Uterine smooth muscle cell (primary cell): Measurements from ENCODE around the gene PRELID3B. TPM values are rescaled to one million over a fixed set of nuclear protein-coding genes. Genes with fewer than 3 reads are reported as not detected.

Experiments used
- total RNA-seq: library from RNA; depleted of rRNA; stranded (reverse); fragments of >200 nt; gene quantifications from 2 replicates; pipeline ENCODE4 v1.2.3, GENCODE V29; 2014

The PRELID3B gene
- 99.4 and 108 TPM in 2 replicates for total RNA-seq

DNA sequence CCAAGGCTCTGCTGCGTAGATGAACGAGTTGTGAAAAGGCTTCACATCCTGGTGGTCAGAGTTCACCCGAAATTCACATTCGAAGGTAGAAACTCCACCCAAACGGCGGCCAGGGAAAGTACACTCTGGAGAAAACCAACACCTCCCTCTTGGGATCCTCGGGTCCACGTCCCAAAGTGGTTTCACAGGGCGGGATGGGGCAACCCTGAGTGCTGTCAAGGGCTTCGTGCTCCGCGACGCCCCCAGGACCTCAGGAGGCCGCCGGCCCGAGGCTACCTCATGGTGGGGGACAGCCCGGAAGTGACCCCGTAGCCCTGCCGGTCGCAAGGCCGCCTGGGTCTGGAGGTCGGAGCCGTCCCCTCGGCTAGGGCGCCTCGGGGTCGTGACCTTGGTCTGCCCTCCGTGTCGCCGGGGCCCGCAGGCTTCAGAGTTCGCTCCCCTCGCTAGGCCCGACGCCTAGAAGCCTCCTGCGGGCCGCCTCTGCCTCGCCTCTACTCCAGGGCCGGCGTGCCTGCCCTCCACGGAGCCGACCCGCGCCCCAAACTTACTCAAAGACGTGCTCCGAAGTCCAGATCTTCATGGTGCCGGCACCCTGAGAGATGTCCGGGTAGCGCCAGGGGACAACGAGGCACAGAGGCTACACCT, at the start of gene PRELID3B:
TSS of gene PRELID3B (minus strand) at position 636 of the 645 bp plus-strand sequence. CDS start at position 580, 56 bp downstream.

DNA sequence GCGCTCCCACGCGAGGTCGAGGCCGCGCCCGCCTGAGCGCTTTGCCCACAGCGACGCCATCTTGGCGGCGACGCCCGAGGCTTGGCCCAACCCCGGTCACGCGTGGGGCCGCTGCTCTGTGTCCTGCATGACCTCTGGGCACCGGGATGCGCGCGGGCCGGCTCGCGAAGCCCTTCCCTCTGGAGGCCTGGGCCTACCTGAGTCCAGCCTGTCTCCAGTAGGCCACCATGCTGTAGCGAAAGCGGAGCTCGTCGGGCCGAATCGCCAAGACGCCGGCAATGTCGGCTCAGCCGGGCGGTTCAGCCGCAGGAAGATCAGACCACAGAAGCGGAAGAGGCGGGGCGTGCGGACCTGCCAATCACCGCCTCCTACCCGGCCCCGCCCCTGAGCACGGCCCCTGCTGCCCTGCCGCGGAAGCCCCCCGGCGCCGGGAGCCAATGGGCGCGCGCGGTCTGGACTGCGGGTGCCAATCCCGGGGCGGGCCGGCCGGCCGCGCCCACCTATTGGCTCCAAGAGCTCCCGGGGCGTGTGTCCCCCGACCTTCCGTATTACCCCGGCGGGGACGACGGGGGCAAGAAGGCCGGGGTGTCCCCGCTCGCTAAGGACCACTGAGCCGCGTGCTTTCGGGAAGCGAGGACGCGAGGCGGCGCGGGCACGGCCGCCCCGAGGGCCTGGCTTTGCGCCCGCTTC, 10.4 kb downstream of the PRELID3B start, which contains the start of gene ATP5F1E:
TSS of gene ATP5F1E (minus strand) at position 313 of the 690 bp plus-strand sequence. CDS start at position 229, 84 bp downstream.

DNA sequence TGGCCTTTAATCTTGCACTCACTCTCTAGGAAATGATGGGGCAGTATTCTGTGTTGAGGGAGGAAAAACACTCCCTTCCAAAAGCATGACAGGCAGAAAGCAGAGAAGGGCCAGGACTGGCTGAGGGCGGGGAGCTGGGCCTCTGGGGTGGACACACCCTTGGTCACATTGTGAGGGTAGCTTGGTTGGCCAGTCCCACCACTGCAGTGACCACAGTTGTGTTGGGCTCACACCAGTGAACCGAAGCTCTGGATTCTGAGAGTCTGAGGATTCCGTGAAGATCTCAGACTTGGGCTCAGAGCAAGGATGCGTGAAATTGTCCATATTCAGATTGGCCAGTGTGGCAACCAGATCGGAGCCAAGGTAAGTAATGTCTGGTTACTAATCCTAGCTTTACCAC, 23.4 kb downstream of the PRELID3B start, which contains the start of gene TUBB1:
TSS of gene TUBB1 (plus strand) at position 213 of the 400 bp plus-strand sequence. CDS start at position 307, 94 bp downstream.

DNA sequence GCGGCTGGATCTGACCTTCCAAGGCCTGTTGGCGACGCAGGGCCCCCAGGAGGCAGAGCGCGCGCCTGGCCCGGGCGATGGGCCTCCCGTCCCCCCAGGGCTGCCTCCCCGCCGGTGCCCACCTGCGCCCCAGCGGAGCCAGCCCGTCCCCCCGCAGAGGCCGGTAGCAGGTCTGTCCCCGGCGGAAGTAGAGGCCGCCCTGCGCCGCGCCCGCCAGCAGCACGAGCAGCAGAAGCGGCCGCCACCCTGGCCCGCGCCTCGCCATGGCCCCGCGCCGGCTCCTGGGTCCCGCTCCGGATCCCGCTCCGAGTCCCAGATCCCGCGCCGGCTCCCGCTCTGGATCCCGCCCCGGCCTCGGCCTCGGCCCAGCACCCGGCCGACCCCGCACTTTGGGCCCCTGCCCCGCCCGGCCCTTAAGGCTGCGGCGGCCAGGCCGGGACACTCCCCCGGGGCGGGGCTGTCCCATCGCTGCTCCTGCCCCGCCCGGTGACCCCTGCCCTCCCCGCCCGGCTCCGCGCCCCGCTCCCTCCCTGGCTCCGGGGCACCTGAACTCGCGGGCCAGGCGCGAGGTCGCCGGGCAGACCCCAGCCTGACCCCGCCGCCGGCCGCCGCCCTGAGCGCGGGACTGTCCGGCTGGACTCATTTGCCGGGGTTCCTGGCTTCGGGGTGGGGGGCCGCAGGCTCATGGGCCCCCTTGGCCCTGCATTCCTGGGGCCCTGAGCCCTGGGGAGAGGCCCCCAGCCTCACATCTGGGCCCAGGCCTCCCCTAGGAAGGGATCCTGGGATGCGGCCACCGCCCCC, 35.5 kb downstream of the PRELID3B start, which contains the start of gene CTSZ:
TSS of gene CTSZ (minus strand) at position 391 of the 801 bp plus-strand sequence. CDS start at position 265, 126 bp downstream.

Other genes starting within 250 kb of the PRELID3B start
- 0.87 and 1.00 TPM in 2 replicates for gene GNAS-AS1, start 191.9 kb downstream of the PRELID3B start, total RNA-seq
- gene GNAS, start 190.1 kb downstream of the PRELID3B start, total RNA-seq: 293 and 421 TPM in 2 replicates
- 49.1 and 72.0 TPM in 2 replicates for gene NELFCD, start 61.5 kb downstream of the PRELID3B start, total RNA-seq
- 116 and 141 TPM in 2 replicates for gene CTSZ, start 35.5 kb downstream of the PRELID3B start, total RNA-seq
- not detected in 2 replicates for gene TUBB1, start 23.4 kb downstream of the PRELID3B start, total RNA-seq
- 14.7 and 24.0 TPM in 2 replicates for gene ATP5F1E, start 10.5 kb downstream of the PRELID3B start, total RNA-seq
- not detected in 2 replicates for gene ZNF831, start 121.0 kb upstream of the PRELID3B start, total RNA-seq